ENCODE results near the gene SRA1.

SRA1 gene

DNA sequence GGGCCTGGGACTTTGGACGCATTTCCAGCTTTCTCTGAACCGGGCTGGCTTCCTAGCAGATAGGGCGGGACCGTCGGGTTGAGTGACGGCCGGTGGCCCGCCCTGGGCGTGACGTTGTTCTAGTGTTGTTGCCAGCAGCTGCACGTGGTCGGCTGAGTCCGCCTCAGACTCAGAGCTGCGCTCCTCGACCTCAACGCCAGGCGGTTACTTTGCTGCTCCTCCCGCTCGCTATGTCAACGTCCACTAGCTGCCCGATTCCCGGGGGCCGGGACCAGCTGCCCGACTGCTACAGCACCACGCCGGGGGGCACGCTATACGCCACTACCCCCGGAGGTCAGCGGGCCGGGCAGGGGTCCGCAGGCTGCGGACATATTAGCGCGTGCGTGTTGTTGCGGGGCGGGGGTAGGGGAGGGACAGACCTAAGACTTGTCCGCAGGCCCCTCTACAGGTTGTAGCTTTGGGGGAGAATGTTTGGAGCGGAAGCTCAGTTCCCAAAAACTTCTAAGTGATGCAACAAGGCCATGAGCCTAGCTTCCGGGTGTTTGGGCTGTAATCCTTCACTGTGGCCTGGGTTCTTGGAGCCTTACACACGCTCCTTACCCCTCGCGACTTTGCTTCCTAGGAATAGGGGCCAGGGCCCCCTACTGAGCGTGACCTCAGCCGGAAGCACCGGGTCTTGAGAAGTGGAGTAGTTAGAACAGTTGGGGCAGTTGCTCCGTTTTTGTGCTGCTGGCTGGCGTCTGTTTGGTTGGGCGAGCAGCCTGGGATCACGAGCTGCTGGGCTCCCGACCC lies 9.6 kb downstream of the SRA1 start, which contains the start of gene EIF4EBP3:
Gene EIF4EBP3, plus strand, starts transcription at position 155 of the 792 bp plus-strand sequence. Its CDS starts 76 bp downstream, at position 231.
- TF ChIP-seq, protein P1, sequence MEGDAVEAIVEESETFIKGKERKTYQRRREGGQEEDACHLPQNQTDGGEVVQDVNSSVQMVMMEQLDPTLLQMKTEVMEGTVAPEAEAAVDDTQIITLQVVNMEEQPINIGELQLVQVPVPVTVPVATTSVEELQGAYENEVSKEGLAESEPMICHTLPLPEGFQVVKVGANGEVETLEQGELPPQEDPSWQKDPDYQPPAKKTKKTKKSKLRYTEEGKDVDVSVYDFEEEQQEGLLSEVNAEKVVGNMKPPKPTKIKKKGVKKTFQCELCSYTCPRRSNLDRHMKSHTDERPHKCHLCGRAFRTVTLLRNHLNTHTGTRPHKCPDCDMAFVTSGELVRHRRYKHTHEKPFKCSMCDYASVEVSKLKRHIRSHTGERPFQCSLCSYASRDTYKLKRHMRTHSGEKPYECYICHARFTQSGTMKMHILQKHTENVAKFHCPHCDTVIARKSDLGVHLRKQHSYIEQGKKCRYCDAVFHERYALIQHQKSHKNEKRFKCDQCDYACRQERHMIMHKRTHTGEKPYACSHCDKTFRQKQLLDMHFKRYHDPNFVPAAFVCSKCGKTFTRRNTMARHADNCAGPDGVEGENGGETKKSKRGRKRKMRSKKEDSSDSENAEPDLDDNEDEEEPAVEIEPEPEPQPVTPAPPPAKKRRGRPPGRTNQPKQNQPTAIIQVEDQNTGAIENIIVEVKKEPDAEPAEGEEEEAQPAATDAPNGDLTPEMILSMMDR (IDR thresholded peaks at IDR 0.05; ENCODE audit: low read depth, low read length, missing control alignments): peak; percentile 67

DNA sequence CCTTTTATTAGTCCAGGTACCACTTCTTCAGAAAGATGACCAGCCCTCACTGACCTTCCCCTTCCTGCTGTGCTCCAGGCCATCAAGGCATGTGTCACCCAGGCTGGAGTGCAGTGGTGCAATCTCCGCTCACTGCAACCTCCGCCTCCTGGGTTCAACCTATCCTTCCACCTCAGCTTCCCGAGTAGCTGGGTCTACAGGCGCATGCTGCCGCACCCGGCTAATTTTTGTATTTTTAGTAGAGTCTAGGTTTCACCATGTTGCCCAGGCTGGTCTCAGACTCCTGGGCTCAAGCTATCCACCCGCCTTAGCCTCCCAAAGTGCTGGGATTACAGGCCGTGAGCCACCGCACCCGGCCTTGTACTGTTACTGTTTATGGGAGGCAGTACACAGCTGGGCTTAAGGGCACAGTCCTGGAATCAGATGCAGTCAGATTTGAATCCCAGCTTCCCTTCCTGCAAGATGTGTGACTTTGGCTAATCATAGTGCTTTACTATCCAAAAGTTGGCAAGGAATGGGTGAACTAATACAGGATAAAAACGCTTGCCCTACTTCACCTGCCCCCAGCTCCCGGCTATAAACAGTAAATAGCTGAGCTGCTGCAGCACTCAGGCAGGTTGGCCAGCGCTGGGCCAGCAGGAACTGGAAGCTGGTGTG lies 10.3 kb downstream of the SRA1 start:
- H3K4me3 ChIP-seq (ENCODE audit: low read depth, low read length): no peak overlapping the region; the same call in 1 of the 2 replicates
- TF ChIP-seq, protein P1 (IDR thresholded peaks at IDR 0.05; ENCODE audit: low read depth, low read length, missing control alignments): no peak
- DNase-seq (ENCODE audit: low read depth): no peak

More for the DNA sequence above, 9.6 kb downstream of the SRA1 start, which contains the start of gene EIF4EBP3:
- no peak for DNase-seq (ENCODE audit: low read depth)
- peak within 1 kb of the TSS; percentile 38 for H3K4me3 ChIP-seq (ENCODE audit: low read depth, low read length)

DNA sequence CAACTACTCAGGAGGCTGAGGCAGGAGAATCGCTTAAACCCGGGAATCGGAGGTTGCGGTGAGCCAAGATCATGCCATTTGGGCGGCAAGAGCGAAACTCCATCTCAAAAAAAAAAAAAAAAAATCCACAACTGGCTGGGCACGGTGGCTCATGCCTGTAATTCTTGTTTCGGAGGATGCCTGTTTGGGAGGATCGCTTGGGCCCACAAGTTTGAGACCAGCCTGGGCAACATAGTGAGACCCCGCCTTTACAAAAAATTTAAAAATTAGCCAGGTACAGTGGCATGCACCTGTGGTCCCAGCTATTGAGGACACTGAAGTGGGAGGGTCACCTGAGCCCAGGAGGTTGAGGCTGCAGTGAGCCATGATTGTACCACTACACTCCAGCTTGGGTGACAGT lies 11.7 kb downstream of the SRA1 start:
- TF ChIP-seq, protein P1 (IDR thresholded peaks at IDR 0.05; ENCODE audit: low read depth, low read length, missing control alignments): no peak
- H3K4me3 ChIP-seq (ENCODE audit: low read depth, low read length): no peak overlapping the region
- no peak for DNase-seq (ENCODE audit: low read depth)

DNA sequence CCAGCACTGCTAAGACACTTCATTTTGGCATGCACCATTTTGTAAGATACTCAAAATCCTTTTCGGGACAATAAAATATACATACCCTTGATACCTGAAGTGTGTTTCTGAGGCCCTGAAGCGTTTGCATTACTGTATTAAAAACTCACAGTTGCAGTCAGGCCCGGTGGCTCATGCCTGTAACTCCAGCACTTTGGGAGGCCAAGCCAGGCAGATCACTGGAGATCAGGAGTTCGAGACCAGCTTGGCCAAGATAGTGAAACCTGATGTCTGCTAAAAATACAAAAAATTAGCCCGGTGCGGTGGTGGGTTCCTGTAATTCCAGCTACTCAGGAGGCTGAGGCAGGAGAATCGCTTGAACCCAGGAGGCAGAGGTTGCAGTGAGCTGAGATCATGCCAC lies 12.3 kb downstream of the SRA1 start:
- DNase-seq (ENCODE audit: low read depth): no peak
- TF ChIP-seq, protein P1 (IDR thresholded peaks at IDR 0.05; ENCODE audit: low read depth, low read length, missing control alignments): no peak
- H3K4me3 ChIP-seq (ENCODE audit: low read depth, low read length): no peak overlapping the region

DNA sequence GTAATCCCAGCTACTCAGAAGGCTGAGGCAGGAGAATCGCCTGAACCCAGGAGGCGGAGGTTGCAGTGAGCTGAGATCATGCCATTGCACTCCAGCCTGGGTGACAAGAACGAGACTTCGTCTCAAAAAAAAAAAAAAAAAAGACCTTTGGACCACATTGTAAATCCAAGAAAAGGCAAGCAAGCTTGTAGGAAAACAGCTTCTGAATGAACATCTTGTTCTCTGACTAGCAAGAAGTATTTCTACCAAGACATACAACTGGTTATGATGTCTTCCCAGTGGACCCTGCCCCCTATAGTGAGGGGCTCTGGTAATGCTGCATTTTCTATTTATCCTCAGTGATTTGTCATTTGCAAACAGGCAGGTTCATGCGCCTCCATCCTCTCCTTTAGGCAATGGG lies 14.3 kb downstream of the SRA1 start:
- TF ChIP-seq, protein P1 (IDR thresholded peaks at IDR 0.05; ENCODE audit: low read depth, low read length, missing control alignments): no peak
- H3K4me3 ChIP-seq (ENCODE audit: low read depth, low read length): no peak overlapping the region

DNA sequence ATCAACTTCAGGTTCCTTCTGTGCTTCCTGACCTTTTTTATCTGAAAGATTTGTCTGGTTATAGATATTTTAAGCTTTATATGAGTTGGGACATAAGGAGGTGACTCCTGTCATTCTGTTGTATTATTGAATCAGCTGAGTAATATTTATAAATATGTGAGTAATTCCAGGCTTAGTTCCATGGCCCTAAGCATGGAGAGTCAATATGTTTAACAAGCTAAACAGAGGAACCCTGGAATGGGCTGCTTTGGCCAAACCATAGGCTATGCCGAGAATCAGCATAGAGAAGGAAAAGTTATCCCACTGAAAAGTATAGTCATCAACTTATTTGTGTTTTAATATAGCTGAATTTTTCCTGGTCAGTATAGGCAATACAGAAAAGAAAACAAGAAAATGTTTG lies 17.0 kb downstream of the SRA1 start:
- TF ChIP-seq, protein P1 (IDR thresholded peaks at IDR 0.05; ENCODE audit: low read depth, low read length, missing control alignments): no peak
- no peak for DNase-seq (ENCODE audit: low read depth)
- no peak overlapping the region for H3K4me3 ChIP-seq (ENCODE audit: low read depth, low read length)

More for the DNA sequence above, 14.3 kb downstream of the SRA1 start:
- DNase-seq (ENCODE audit: low read depth): no peak

All from GM12864 (cell line).